Kidney epithelial cell (primary cell): ENCODE results near the gene RARB. TPM values are rescaled to one million over a fixed set of nuclear protein-coding genes. Genes with fewer than 3 reads are reported as not detected.

ENCODE experiments used
- DNase-seq: peaks from one replicate; pipeline ENCODE4 v3.0.0-alpha.2; 2010; ENCODE audit warnings: low read depth
- H3K27me3 ChIP-seq: 2 replicates; pipeline ENCODE4 v1.6.0; 2011; ENCODE audit warnings: low read length; ENCODE audit not compliant: control insufficient read depth, insufficient read depth
- H3K36me3 ChIP-seq: 2 replicates; pipeline ENCODE4 v1.5.1; 2011; ENCODE audit warnings: low read length; ENCODE audit not compliant: control insufficient read depth, insufficient read depth
- H3K4me3 ChIP-seq: 2 replicates; pipeline ENCODE4 v1.5.1; 2011; ENCODE audit warnings: low read depth, mild to moderate bottlenecking, control low read depth, low read length
- total RNA-seq: library from RNA; depleted of rRNA; stranded (reverse); fragments of >200 nt; gene quantifications from 2 replicates; pipeline ENCODE4 v1.2.3, GENCODE V29; 2015
- TF ChIP-seq, protein P1 (sequence below): IDR thresholded peaks from 2 replicates; pipeline ENCODE4 v1.5.1; 2011; ENCODE audit warnings: mild to moderate bottlenecking, moderate library complexity, low read length, control low read depth, inconsistent platforms; ENCODE audit not compliant: insufficient read depth, poor library complexity, severe bottlenecking

Gene RARB
- total RNA-seq, 1 donor from 2014 or later, result 3.6 TPM

DNA sequence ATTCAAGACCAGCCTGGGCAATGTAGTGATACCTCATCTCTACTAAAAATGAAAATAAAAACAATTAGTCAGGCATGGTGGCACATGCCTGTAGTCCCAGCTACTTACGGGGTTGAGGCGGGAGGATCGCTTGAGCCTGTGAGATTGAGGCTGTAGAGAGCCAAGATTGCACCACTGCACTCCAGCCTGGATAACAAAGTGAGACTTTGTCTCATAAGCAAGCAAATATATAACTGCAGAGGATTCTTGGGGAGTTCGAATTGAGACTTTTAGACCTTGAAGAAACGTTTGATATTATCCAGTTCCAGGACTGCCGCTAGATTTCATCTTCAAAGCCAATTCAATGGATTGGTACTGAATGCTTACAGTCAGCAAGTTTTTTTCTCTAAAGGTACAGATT lies 11.9 kb upstream of the RARB start:
- no peaks in the 10 kb centered on the region for H3K27me3 ChIP-seq
- no peak for DNase-seq
- no peak overlapping the region for H3K4me3 ChIP-seq
- H3K36me3 ChIP-seq, result no peaks in the 10 kb centered on the region
- TF ChIP-seq, protein P1, sequence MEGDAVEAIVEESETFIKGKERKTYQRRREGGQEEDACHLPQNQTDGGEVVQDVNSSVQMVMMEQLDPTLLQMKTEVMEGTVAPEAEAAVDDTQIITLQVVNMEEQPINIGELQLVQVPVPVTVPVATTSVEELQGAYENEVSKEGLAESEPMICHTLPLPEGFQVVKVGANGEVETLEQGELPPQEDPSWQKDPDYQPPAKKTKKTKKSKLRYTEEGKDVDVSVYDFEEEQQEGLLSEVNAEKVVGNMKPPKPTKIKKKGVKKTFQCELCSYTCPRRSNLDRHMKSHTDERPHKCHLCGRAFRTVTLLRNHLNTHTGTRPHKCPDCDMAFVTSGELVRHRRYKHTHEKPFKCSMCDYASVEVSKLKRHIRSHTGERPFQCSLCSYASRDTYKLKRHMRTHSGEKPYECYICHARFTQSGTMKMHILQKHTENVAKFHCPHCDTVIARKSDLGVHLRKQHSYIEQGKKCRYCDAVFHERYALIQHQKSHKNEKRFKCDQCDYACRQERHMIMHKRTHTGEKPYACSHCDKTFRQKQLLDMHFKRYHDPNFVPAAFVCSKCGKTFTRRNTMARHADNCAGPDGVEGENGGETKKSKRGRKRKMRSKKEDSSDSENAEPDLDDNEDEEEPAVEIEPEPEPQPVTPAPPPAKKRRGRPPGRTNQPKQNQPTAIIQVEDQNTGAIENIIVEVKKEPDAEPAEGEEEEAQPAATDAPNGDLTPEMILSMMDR, result no peak

GRCh38 chr3:25418596-25418995 lies 9.5 kb upstream of the RARB start:
- H3K27me3 ChIP-seq, result no peaks in the 10 kb centered on the region
- no peaks in the 10 kb centered on the region for H3K36me3 ChIP-seq
- no peak for DNase-seq
- H3K4me3 ChIP-seq, result no peak overlapping the region
- TF ChIP-seq, protein P1, result no peak

- H3K27me3 ChIP-seq, result no peaks in the 10 kb centered on the region
- H3K4me3 ChIP-seq, result no peak overlapping the region
- H3K36me3 ChIP-seq, result no peaks in the 10 kb centered on the region
- DNase-seq, result no peak
- TF ChIP-seq, protein P1, result no peak
Measured at GRCh38 chr3:25419251-25419650, 8.8 kb upstream of the RARB start.

GRCh38 chr3:25420147-25420546 lies 7.9 kb upstream of the RARB start:
- TF ChIP-seq, protein P1, result no peak
- H3K36me3 ChIP-seq, result no peaks in the 10 kb centered on the region
- no peak for DNase-seq
- H3K27me3 ChIP-seq, result no peaks in the 10 kb centered on the region
- no peak overlapping the region for H3K4me3 ChIP-seq

- TF ChIP-seq, protein P1, result no peak
- H3K4me3 ChIP-seq, result no peak overlapping the region
- H3K27me3 ChIP-seq, result no peaks in the 10 kb centered on the region
- no peaks in the 10 kb centered on the region for H3K36me3 ChIP-seq
- DNase-seq, result no peak
Measured at GRCh38 chr3:25420885-25421284, 7.2 kb upstream of the RARB start.

GRCh38 chr3:25421747-25422146 lies 6.3 kb upstream of the RARB start:
- TF ChIP-seq, protein P1, result no peak
- no peak for DNase-seq
- no peak overlapping the region for H3K4me3 ChIP-seq

More at GRCh38 chr3:25421747-25422146, 6.3 kb upstream of the RARB start:
- Histone ChIP-seq H3K27me3 (no peaks in the 10 kb centered on the region), H3K36me3 (no peaks in the 10 kb centered on the region)
